Stimulated activated CD4-positive, alpha-beta T cell treated with anti-CD3 and anti-CD28 coated beads, Interleukin-2, amount 100 ng/mL, for 48 hours (primary cell): ENCODE data around the gene PXN.
A peak's percentile ranks its signal among the peaks of the same experiment; 100 is the strongest.
"Not testable (repeated sequence)": the region's sequence is repeated elsewhere in the genome, so short reads cannot be mapped to it uniquely, and the experiment has no call there.

Experiments
- DNase-seq, 2 donors: peaks; one replicate each; pipeline ENCODE4 v3.0.0-alpha.2; 2020

Gene PXN

DNA sequence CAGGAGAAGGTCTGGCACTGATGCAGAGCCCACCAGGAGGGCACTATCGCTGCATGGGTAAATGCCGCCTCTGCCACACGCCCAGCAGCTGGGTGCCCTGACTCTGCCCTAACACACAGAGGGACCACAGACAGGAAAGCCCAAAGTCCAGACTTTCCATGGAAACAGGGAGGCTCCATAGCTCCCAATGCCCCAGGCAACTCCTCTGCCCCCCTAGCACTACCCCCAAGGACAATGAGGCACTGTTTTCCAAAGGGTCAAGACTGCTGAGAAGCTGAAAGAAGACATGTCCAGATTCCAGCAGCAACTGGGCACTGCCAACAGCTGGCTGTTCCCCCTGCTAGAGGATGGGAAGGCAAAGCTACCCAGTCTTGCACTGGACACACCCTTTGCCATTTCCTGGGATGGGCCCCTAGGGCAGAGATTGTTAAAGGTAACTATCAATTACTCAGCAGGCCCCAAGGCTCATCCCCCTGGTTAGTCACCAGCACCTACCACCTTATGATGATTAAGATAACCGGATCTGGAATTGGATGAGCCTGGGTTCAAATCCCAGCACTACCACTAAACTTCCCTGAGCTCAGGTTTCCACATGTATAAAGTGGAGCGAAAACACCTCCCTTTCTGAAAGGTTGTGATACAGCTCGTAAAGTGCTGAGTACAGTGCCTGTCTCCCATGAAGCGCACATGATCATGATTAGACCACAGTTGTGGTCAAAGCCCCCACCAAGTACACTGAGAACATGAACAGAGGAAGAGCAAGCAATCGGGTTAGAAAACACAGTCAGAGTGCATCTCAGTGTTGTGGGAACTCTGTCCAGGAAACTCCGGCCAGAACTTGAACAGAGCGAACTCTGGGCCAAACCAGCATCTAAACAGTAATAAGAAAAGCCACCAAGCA, 3.3 kb downstream of the PXN start:
- no peak for DNase-seq

DNA sequence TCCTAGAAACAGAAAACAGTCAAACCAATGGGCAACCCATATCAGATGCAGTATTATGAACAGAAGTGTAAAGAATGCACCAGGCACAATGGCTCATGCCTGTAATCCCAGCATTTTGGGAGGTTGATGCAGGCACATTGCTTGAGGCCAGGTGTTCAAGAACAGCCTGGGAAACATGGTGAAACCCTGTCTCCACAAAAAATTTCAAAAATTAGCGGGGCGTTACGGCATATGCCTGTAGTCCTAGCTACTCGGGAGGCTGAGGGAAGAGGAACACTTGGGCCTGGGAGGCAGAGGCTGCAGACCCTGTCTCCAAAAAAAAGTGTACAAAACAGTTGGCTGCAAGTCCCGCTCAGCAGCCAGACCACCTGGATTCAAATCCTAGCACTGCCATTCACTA, 4.9 kb downstream of the PXN start:
- DNase-seq = no peak

DNA sequence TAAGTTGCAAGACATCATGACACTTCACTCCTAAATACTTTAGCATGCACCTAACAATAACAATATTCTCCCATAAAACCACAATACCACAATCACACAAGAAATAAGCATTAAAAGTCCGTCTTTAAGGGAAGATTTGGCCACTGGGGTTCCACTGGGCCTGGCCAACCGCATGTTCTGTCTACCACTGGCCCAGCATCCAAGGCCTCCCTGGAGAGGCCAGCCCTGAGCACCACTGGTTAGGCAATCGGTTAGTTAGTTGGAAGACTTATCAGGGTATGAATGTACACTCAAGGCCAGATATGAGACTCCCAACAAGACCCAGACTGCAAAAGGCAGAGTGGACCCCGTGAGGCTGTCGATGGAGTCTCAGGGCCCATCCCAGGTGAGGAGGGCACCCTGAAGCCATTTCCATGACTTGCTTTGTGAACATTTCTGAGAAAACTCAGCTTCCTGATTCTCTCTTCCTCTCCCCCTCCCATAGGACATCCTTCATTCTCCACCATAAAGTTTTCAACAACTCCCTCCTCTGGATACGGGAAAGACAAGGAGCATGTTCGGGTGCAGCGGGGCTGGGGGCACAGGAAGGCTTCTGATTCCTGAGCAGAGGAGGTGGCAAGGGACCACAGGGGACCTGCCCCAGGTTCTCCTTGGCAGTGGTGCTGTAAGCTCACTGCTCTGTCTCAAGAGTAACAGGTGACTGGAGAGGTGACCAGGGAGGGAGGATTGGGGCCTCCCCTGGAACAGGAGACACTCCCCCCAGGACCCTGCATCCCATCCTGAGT, 5.9 kb downstream of the PXN start:
- no peak for DNase-seq

DNA sequence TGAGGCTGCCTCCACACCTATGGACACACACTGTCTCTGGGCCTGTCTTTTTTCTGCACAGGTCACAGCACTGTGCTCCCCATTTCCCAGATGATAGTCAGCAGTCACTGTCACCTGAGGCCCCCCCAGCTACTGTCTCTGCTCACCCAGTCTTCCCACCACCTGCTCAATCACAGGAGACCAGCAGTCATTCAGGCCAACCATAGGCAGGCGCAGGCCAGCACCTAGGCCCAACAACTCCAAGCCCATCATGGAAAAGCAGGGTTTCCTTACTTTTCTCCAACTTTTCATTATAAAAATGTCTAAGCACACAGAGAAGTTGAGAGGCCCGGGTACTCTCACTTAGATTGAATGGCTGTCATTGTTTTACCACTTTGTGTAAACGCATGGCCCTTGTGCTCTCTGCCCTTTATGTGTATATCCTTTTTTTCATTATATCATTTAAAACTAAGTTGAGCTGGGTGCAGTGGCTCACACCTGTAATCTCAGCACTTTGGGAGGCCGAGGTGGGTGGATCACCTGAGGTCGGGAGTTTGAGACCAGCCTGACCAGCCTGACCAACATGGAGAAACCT, 7.1 kb downstream of the PXN start:
- no peak for DNase-seq

GRCh38 chr12:120257041-120257821, 8.3 kb downstream of the PXN start:
- DNase-seq = no peak

- DNase-seq = no peak
Observed at GRCh38 chr12:120254809-120255208, 10.7 kb downstream of the PXN start.

GRCh38 chr12:120253313-120253712, 12.2 kb downstream of the PXN start:
- DNase-seq = not testable (repeated sequence)

DNA sequence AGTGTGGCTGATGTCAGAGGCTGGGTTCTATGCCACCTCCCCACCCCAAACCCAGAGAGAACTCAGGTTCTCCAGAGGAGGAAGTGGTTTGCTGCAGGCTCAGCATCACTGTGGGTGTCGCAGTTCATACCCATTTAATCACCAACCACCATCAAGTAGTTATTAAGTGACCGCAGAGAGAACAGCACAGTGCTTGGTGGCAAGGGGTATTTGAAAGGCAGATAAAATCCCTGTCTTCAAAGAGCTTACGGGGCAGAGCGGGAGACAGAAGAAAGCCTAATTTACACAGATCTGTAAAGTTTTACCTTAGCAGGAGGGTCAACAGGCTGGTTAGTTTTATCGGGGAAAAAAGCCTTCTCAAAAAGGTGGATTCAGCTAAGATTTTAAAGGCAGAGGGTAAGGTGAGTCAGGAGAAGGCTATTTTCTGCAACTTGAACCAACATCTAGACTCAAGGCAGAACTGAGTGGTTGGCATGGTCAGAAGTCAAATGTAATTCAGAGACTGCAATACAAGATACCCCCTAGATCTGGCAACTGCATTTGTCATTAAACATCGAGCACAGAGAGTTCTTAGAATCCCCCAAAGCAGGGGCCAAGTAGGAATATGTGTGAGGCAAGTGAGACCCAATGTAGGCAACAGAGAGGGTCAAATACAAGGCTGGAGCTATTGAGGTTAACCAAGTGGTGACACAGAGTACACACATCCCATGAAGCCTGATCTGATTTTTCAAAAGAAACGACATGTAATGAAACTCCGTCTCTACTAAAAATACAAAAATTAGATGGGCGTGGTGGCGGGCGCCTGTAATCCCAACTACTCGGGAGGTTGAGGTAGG, 13.2 kb downstream of the PXN start:
- peak; percentile 45 to 54 for DNase-seq

- not testable (repeated sequence) for DNase-seq
Observed at GRCh38 chr12:120251364-120252070, 14.0 kb downstream of the PXN start.

DNA sequence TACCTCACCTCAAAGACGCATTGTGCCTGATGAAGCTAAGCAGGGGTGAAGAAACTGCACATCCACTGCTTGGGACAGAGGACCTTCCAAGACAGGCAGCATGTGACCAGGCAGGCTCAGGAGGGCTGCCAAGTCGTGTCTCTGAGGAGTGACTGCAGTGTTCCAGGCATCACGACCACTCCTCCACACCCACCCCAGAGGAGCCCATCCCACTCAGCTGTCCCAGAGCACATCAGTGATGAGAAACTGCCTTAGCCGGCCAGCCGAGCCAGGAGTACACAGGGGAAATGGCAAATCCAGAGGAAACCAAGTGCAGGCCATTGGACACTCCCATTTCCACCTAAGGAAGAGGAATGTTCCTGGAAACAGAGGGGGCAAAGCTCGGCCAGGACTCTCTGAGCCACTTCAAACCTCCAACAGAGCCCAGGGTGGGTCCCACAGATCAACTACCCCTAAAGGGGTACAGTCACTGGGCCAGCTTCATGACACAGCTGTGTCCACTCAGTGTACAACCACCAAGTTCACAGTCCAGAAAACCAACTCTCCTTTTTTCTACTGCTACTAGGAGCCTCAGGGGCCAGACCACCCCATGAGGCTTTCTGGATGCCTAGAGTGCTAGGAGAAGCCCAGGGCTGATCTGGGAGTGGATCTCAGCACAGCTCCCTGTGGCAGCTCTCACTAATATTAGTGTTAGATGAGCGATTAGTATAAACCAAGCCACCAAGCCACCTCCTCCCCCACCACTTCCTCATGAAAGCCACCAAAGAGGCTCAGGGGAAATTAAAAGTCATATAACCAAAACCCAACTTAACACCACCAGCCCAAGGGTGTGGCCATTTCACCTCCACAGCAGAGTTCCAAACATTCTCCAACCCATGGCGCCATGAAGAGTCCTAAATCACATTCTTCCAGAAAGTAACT, 15.4 kb downstream of the PXN start:
- DNase-seq = no peak

- DNase-seq = no peak
Observed at GRCh38 chr12:120249266-120249874, 16.2 kb downstream of the PXN start.

- no peak for DNase-seq
Observed at GRCh38 chr12:120247621-120248030, 17.9 kb downstream of the PXN start.

GRCh38 chr12:120247183-120247582, 18.3 kb downstream of the PXN start:
- no peak for DNase-seq

GRCh38 chr12:120246705-120247104, 18.8 kb downstream of the PXN start:
- DNase-seq = not testable (repeated sequence)

DNA sequence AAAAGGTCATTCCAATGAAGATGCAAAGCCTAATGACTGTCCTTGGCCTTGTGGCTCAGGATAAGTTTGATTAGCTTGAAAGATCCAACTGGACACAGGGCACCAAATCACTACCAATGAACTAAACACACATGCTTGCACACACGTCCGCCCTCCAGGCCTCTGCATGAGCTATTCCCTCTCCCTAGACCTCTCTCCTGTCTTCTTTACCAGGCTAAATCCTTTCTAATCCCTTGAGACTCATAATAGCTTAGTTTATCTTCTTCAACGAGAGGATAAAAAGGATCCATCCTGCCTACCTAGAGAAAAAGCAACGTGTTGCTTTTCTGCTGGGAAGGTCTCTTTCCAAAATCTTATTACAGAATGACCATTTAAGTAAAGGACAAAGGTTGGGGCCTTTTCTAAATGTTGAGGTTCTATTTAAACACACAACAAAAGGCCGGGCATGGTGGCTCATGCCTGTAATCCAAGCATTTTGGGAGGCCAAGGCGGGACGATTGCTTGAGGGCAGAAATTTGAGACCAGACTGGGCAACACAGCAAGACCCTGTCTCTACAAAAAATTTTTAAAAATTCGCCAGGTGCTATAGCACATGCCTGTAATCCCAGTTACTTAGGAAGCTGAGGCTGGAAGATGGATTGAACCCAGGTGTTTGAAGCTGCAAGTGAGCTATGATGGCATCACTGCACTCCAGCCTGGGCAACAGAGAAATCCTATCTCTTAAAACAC, 22.4 kb downstream of the PXN start:
- DNase-seq = no peak

GRCh38 chr12:120242275-120242799, 23.2 kb downstream of the PXN start:
- DNase-seq = no peak

DNA sequence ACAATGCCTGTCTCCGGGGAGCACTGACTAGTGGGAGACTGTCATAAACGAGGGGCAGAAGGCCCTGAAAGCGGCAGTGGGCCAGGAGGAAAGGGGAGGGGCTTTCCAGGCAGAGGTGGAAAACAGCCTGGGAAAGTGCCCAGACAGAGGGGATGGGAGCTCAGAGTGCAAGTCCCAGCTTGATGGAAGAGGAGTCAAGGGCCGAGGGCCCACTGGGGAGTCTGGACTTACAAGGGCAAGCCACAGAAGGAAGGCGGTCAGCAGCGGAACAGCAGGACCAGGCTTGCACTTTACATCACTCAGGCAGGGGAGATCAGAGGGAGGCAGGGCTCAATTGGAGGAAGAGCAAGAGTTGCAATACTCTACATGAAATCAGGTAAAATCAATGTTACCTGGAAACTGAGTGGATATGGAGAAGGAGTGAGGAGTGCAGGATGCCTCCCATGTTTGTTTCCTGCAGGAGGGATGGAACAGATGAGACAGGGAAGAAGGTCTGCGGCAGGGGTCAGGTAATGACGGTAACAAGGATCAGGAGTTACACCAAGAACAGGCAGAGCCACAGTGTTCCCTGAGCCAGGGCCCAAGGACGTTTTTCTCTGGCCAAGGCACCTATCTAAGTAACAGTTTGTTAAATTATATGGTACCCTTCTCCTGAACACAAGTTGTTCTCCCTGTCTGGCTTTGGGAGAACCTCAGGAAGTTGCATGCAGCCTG, 23.8 kb downstream of the PXN start:
- DNase-seq = no peak

- DNase-seq = no peak
Observed at GRCh38 chr12:120240495-120240833, 25.1 kb downstream of the PXN start.
